ENCODE measurements around the gene RHOF. TPM values are rescaled to one million over a fixed set of nuclear protein-coding genes. Genes with fewer than 3 reads are reported as not detected.

Gene RHOF
- total and polyA plus RNA-seq, 2 of the 8 experiments (the other 6 are each of a cell fraction or from before 2014, with no cell fraction given): 23.8 to 31.9 TPM

DNA sequence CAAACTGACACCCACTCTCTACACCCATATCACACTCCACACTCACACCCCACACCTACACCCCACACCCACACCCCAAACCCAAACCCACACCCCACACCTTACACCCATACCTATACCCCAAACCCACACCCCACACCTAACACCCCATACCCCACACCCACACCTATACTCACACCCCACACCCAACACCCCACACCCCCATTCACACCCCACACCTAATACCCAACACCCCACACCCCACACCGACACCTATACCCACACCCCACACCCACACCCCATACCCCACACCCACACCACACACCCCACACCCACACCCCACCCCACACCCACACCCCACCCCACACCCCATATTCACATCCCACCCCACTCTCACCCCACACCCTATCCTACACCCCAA, 42.5 kb downstream of the RHOF start (continued):
- TF ChIP-seq KDM5A (IDR thresholded peaks at IDR 0.05; ENCODE audit: low read length) (no peak), SP4 (IDR thresholded peaks at IDR 0.05; ENCODE audit: low read length) (no peak), JUN (IDR thresholded peaks at IDR 0.05; ENCODE audit: low read depth, low read length) (no peak)
- TF ChIP-seq, protein P1, sequence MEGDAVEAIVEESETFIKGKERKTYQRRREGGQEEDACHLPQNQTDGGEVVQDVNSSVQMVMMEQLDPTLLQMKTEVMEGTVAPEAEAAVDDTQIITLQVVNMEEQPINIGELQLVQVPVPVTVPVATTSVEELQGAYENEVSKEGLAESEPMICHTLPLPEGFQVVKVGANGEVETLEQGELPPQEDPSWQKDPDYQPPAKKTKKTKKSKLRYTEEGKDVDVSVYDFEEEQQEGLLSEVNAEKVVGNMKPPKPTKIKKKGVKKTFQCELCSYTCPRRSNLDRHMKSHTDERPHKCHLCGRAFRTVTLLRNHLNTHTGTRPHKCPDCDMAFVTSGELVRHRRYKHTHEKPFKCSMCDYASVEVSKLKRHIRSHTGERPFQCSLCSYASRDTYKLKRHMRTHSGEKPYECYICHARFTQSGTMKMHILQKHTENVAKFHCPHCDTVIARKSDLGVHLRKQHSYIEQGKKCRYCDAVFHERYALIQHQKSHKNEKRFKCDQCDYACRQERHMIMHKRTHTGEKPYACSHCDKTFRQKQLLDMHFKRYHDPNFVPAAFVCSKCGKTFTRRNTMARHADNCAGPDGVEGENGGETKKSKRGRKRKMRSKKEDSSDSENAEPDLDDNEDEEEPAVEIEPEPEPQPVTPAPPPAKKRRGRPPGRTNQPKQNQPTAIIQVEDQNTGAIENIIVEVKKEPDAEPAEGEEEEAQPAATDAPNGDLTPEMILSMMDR (IDR thresholded peaks at IDR 0.05; ENCODE audit: control extremely low read depth in 1 of 3, insufficient read depth in 1 of 3, low read depth in 1 of 3, low read length in 3 of 3): no peak
